ENCODE results near the gene MTA2.

DNA sequence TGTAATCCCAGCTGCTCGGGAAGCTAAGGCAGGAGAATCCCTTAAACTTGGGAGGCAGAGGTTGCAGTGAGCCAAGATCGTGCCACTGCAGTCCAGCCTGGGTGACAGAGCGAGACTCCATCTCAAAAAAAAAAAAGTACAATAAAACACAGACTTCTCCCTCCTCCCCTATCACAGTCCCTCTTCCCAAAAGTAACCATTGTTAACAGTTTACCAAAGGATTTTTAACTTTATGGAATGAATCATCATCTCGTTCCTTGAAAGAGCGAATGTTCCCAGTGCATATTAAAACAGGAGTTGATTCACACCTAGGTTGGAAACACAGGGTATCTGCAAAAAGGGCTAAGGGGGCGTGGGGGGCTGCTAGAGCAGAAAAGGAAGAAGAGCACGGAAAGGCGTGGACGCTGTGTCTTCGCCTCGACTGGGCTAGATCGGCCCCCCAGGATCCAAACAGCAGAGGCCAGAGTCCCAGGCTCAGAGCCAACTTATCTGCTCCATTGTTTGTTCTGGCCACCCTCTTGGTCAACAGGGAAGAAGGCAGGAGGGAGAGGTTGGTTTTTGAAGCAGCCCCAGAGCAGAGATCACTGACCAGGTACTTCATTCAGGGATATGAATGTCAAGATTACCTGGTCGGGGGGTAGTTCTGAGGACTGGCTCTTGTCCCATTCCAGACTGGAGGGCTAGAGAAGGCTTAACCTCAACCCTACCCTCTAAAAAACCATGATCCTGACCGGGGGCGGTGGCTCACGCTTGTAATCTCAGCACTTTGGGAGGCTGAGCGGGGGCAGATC, 52.9 kb downstream of the MTA2 start:
- TF ChIP-seq CTCF (IDR thresholded peaks at IDR 0.05; ENCODE audit: poor library complexity, severe bottlenecking): no peak
- no peak for TF ChIP-seq TAF1 (IDR thresholded peaks at IDR 0.05; ENCODE audit: low read depth)
